Progenitor cell of endocrine pancreas (in vitro differentiated cells): ENCODE results near the gene LRRC28. TPM values are rescaled to one million over a fixed set of nuclear protein-coding genes. Genes with fewer than 3 reads are reported as not detected.

Experiments used
- DNase-seq: peaks from one replicate; pipeline ENCODE4 v3.0.0; 2021; ENCODE audit warnings: low spot score; ENCODE audit not compliant: unreplicated experiment
- H3K27ac Mint-ChIP-seq: 2 replicates; pipeline ENCODE4 v1.8.0; 2021; ENCODE audit warnings: mild to moderate bottlenecking, moderate library complexity, mixed read lengths
- H3K27me3 Mint-ChIP-seq: 2 replicates; pipeline ENCODE4 v1.8.0; 2021; ENCODE audit warnings: mixed read lengths
- H3K36me3 Mint-ChIP-seq: 2 replicates; pipeline ENCODE4 v1.8.0; 2022; ENCODE audit warnings: mixed read lengths; ENCODE audit not compliant: insufficient read depth
- H3K4me1 Mint-ChIP-seq: 2 replicates; pipeline ENCODE4 v1.8.0; 2021; ENCODE audit warnings: low read depth, mixed read lengths
- H3K4me3 Mint-ChIP-seq: 2 replicates; pipeline ENCODE4 v1.8.0; 2021; ENCODE audit warnings: low read depth, mild to moderate bottlenecking, moderate library complexity, mixed read lengths
- H3K9me3 Mint-ChIP-seq: 2 replicates; pipeline ENCODE4 v1.8.0; 2021; ENCODE audit warnings: low read depth, mixed read lengths
- total RNA-seq: library from RNA; stranded (reverse); gene quantifications from 2 replicates; pipeline ENCODE4 v1.2.1, GENCODE V29; 2021
- TF ChIP-seq, protein P1 (sequence below): fragments of 200-600 bp; sonication (generic); IDR thresholded peaks from one replicate; pipeline ENCODE4 v1.5.0; 2021; ENCODE audit warnings: antibody characterized with exemption, mild to moderate bottlenecking; ENCODE audit not compliant: unreplicated experiment

LRRC28 gene
- total RNA-seq, 1 donor from 2014 or later, result 36.5 TPM

DNA sequence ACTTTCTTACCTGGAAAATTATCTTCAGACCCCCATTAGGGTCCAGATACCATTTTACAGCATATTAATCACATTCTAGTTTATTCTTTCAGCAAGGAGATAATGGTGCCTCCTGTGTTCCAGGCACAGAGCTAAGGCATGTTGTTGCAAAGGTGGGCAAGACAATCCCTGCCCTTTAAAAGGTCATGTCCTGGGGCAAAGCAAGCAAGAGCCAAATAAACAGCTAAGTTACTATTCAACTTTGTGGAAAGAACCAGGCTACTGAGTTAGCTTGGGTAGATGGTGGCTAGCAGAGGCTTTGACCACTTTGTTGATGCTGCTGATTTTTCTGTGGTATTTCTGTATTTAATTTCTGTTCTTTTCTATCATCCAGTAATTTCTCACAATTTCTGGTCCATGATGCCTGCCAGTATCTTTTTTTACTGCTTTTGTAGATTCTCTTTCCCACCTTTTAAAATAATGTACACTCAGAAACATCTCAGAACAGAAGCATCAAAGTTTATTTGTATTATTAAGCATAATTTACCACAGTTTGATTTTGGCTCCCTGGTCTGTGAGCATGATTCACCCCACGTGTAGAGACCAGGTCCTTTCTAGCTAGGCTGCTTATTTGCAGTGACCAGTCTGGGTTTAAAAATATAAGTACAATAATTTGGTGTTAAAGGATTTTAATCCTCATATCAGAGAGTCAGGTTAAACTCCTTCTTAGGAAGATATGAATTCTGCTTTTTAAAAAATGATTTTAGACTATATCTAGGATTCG lies 71.5 kb downstream of the LRRC28 start:
- no peaks in the 10 kb centered on the region for H3K27me3 Mint-ChIP-seq
- DNase-seq, result no peak
- H3K4me3 Mint-ChIP-seq, result no peak overlapping the region
- peaks cover 6% of the 10 kb centered on the region for H3K36me3 Mint-ChIP-seq
- TF ChIP-seq, protein P1, sequence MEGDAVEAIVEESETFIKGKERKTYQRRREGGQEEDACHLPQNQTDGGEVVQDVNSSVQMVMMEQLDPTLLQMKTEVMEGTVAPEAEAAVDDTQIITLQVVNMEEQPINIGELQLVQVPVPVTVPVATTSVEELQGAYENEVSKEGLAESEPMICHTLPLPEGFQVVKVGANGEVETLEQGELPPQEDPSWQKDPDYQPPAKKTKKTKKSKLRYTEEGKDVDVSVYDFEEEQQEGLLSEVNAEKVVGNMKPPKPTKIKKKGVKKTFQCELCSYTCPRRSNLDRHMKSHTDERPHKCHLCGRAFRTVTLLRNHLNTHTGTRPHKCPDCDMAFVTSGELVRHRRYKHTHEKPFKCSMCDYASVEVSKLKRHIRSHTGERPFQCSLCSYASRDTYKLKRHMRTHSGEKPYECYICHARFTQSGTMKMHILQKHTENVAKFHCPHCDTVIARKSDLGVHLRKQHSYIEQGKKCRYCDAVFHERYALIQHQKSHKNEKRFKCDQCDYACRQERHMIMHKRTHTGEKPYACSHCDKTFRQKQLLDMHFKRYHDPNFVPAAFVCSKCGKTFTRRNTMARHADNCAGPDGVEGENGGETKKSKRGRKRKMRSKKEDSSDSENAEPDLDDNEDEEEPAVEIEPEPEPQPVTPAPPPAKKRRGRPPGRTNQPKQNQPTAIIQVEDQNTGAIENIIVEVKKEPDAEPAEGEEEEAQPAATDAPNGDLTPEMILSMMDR, result no peak
- peaks cover 24% of the 10 kb centered on the region for H3K4me1 Mint-ChIP-seq
- peaks cover 7% of the 10 kb centered on the region for H3K9me3 Mint-ChIP-seq
- H3K27ac Mint-ChIP-seq, result peak overlapping the region; percentile 14

DNA sequence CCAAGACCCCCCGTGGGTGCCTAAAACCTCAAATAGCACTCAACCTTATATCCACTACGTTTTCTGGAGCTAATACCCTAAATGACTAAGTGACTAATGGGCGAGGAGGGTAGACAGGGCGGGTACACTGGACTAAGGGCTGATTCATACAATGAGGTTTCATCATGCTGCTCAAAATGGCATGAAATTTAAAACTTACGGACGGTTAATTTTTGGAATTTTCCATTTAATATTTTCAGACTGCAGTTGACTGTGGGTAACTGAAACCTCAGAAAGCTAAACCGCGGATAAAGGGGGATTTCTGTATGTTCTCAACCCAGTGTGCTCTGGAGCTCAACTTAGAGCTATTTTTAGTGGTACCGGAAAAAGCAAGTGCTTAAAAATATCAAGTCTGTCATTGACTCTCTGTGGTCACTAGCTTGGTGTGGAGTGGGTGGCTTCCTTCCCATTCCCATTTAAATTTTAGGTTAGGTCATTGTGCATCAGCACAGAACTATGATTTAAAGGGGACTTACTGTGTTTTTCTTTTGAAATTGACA lies 72.9 kb downstream of the LRRC28 start:
- H3K4me1 Mint-ChIP-seq, result peaks cover 27% of the 10 kb centered on the region
- H3K27ac Mint-ChIP-seq, result no peak overlapping the region
- no peaks in the 10 kb centered on the region for H3K27me3 Mint-ChIP-seq
- H3K36me3 Mint-ChIP-seq, result peaks cover 6% of the 10 kb centered on the region
- H3K9me3 Mint-ChIP-seq, result peaks cover 7% of the 10 kb centered on the region
- DNase-seq, result no peak
- H3K4me3 Mint-ChIP-seq, result no peak overlapping the region
- TF ChIP-seq, protein P1, result no peak

DNA sequence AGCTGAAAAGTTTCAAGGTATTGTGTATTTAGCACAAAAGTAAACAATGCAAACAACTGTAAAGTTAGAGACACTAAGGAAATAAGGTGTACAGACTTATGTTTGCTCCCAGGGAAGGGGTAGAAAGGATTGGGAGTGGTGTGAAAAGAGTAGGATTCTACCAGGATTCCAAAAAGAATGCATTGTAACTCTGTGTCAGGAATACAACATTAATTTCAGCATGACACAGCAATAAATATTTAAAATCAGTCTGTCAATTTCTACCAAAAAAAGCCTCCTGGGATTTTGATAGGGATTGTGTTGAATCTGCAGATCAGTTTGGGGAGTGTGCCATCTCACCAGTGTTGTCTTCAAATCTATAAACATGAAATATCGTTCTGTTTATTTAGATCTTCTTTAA lies 73.4 kb downstream of the LRRC28 start:
- DNase-seq, result no peak
- H3K4me1 Mint-ChIP-seq, result peaks cover 27% of the 10 kb centered on the region
- no peak overlapping the region for H3K4me3 Mint-ChIP-seq
- peaks cover 6% of the 10 kb centered on the region for H3K36me3 Mint-ChIP-seq
- no peak overlapping the region for H3K27ac Mint-ChIP-seq
- TF ChIP-seq, protein P1, result no peak
- no peaks in the 10 kb centered on the region for H3K27me3 Mint-ChIP-seq
- peaks cover 7% of the 10 kb centered on the region for H3K9me3 Mint-ChIP-seq

DNA sequence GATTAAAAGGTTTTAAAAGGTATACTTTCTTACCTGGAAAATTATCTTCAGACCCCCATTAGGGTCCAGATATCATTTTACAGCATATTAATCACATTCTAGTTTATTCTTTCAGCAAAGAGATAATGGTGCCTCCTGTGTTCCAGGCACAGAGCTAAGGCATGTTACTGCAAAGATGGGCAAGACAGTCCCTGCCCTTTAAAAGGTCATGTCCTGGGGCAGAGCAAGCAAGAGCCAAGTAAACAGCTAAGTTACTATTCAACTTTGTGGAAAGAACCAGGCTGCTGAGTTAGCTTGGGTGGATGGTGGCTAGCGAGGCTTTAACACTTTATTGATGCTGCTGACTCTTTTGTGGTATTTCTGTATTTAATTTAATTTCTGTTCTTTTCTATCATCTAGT lies 75.0 kb downstream of the LRRC28 start:
- peaks cover 7% of the 10 kb centered on the region for H3K9me3 Mint-ChIP-seq
- H3K4me1 Mint-ChIP-seq, result peaks cover 27% of the 10 kb centered on the region
- peaks cover 6% of the 10 kb centered on the region for H3K36me3 Mint-ChIP-seq
- H3K4me3 Mint-ChIP-seq, result no peak overlapping the region
- DNase-seq, result no peak
- TF ChIP-seq, protein P1, result no peak
- no peaks in the 10 kb centered on the region for H3K27me3 Mint-ChIP-seq
- peak overlapping the region; percentile 39 for H3K27ac Mint-ChIP-seq

DNA sequence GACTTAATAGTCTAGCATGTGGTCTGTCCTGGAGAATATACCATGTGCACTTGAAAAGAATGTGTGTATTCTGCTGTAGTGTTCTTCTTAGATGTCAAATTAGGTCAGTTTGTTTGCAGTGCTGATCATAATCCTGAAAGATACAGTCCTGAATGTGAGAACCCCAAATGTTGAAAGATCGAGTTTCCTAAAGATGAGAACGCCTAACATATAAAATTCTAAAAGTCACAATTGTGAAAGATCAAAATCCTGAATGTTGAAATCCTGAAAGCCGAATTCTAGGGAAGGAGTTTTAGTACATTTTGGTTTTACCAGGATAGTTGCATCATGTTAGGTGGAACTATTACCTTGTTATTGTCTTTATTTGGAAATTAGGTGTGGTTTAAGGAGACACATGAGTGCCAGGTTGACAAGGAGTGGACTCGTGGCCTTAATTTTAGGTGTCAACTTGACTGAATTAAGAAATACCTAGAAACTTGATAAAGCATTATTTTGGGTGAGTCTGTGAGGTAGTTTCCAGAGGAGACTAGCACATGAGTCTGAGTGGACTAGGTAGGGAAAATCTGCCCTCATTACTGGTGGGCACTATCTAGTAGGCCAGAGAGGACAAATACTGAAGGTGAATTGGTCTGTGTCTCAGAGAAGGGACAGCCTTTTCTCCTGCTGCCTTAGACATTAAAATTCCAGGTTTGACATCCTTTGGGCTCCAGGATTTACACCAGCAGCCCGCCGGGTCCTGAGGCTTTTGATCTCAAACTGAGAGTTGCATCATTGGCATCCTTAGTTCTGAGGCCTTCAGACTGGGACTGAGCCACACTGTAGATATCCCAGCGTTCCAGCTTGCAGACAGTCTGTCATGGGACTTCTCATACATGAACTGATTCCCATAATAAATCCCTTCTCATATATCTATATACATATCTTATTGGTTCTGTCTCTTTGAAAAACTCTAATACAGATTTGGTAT lies 77.1 kb downstream of the LRRC28 start:
- Mint-ChIP-seq H3K4me1 (peaks cover 14% of the 10 kb centered on the region), H3K9me3 (peaks cover 7% of the 10 kb centered on the region), H3K36me3 (peaks cover 6% of the 10 kb centered on the region), H3K27me3 (no peaks in the 10 kb centered on the region), H3K27ac (no peak overlapping the region), H3K4me3 (no peak overlapping the region)
- TF ChIP-seq, protein P1, result no peak
- DNase-seq, result no peak
